Naive B cell (primary cell): ENCODE measurements around the gene PPP1R15A. TPM values are rescaled to one million over a fixed set of nuclear protein-coding genes. Genes with fewer than 3 reads are reported as not detected.
A peak's percentile ranks its signal among the peaks of the same experiment; 100 is the strongest.
"Not testable (repeated sequence)": the region's sequence is repeated elsewhere in the genome, so short reads cannot be mapped to it uniquely, and the experiment has no call there.

Source experiments
- ATAC-seq, 2 donors: fragments of 150-1000 bp; cut with Tn5 transposase; 2 replicates each; pipeline ENCODE4 v1.10.0; 2021; ENCODE audit warnings: low read depth in 2 of 2, mild to moderate bottlenecking in 2 of 2, moderate library complexity in 2 of 2
- DNase-seq: peaks from one replicate; pipeline ENCODE4 v3.0.0; 2022
- H3K27ac Mint-ChIP-seq, 6 donors: one replicate each; pipeline ENCODE4 v1.8.0; 2020 to 2022; ENCODE audit warnings: mild to moderate bottlenecking in 6 of 6, mixed read lengths in 6 of 6, moderate library complexity in 5 of 6, inconsistent platforms in 2 of 6
- H3K27me3 Mint-ChIP-seq, 3 donors: one replicate each; pipeline ENCODE4 v1.8.0; 2021 to 2022; ENCODE audit warnings: mixed read lengths in 3 of 3, mild to moderate bottlenecking in 1 of 3
- H3K36me3 Mint-ChIP-seq, 2 donors: one replicate each; pipeline ENCODE4 v1.8.0; 2020 to 2022; ENCODE audit warnings: mixed read lengths in 2 of 2, inconsistent platforms in 1 of 2, mild to moderate bottlenecking in 1 of 2
- H3K4me1 Mint-ChIP-seq, 3 donors: one replicate each; pipeline ENCODE4 v1.8.0; 2020 to 2022; ENCODE audit warnings: mixed read lengths in 3 of 3, inconsistent platforms in 1 of 3, mild to moderate bottlenecking in 1 of 3, moderate library complexity in 1 of 3
- H3K4me3 Mint-ChIP-seq, 8 donors: one replicate each; pipeline ENCODE4 v1.8.0; 2020 to 2022; ENCODE audit warnings: mild to moderate bottlenecking in 8 of 8, mixed read lengths in 8 of 8, moderate library complexity in 8 of 8, inconsistent platforms in 2 of 8
- H3K9me3 Mint-ChIP-seq, 7 donors: one replicate each; pipeline ENCODE4 v1.8.0; 2020 to 2022; ENCODE audit warnings: mixed read lengths in 7 of 7, mild to moderate bottlenecking in 5 of 7, inconsistent platforms in 2 of 7, moderate library complexity in 1 of 7
- polyA plus RNA-seq, 6 donors: library from polyadenylated mRNA; unstranded; fragments of 300-500 nt; fragmentation: Illumina TruSeq; gene quantifications; one replicate each; pipeline ENCODE4 v1.2.3, GENCODE V29; 2021; ENCODE audit warnings: low read depth in 6 of 6

Gene PPP1R15A
- polyA plus RNA-seq, 6 donors from 2014 or later, result 98.9 to 436 (median 172) TPM

GRCh38 chr19:48899781-48900476 is 27.7 kb downstream of the PPP1R15A start, which contains the start of gene NUCB1:
NUCB1 (plus strand) TSS chr19:48900312; CDS start chr19:48900797, 485 bp downstream.
- ATAC-seq, result peak; percentile 98 to 99
- Mint-ChIP-seq H3K4me1 (peaks cover 30 to 50% (median 50%) of the 10 kb centered on the region in 3 donors), H3K4me3 (peak within 1 kb of the TSS; percentile 92 to 100 (median 98)), H3K9me3 (no peaks in the 10 kb centered on the region), H3K27me3 (peaks cover 1 to 33% (median 12%) of the 10 kb centered on the region in 3 donors), H3K27ac (peak within 1 kb of the TSS; percentile 81 to 98 (median 92)), H3K36me3 (no peaks in the 10 kb centered on the region)
- peak; percentile 96 for DNase-seq

GRCh38 chr19:48900477-48901406 is 28.5 kb downstream of the PPP1R15A start:
- DNase-seq (no peak), ATAC-seq (no peak)
- no peaks in the 10 kb centered on the region for H3K9me3 Mint-ChIP-seq
- H3K36me3 Mint-ChIP-seq, result no peaks in the 10 kb centered on the region
- H3K4me1 Mint-ChIP-seq, result peaks cover 30 to 45% (median 41%) of the 10 kb centered on the region in 3 donors
- peaks cover 0 to 25% (median 8%) of the 10 kb centered on the region in 3 donors for H3K27me3 Mint-ChIP-seq
- H3K4me3 Mint-ChIP-seq, result peak overlapping the region; percentile 92 to 100 (median 98)
- H3K27ac Mint-ChIP-seq, result peak overlapping the region; percentile 81 to 98 (median 92)

- not testable (repeated sequence) for H3K27me3 Mint-ChIP-seq, H3K27ac Mint-ChIP-seq, DNase-seq, H3K36me3 Mint-ChIP-seq, H3K9me3 Mint-ChIP-seq, ATAC-seq
- Mint-ChIP-seq H3K4me1 (peaks cover 23 to 31% (median 30%) of the 10 kb centered on the region in 3 donors), H3K4me3 (peak overlapping the region in 4 of 8 donors; percentile 52 to 92 (median 64))
Observed at GRCh38 chr19:48902291-48902690, 30.1 kb downstream of the PPP1R15A start.

- H3K36me3 Mint-ChIP-seq, result not testable (repeated sequence)
Observed at GRCh38 chr19:48903788-48904187, 31.6 kb downstream of the PPP1R15A start.

GRCh38 chr19:48905664-48906063 is 33.4 kb downstream of the PPP1R15A start:
- Mint-ChIP-seq H3K27me3 (no peaks in the 10 kb centered on the region), H3K27ac (no peak overlapping the region), H3K4me3 (peak overlapping the region in 1 of 8 donors; percentile 66), H3K36me3 (peaks cover 0 to 6% of the 10 kb centered on the region in 2 donors), H3K9me3 (no peaks in the 10 kb centered on the region), H3K4me1 (peaks cover 19 to 29% (median 20%) of the 10 kb centered on the region in 3 donors)
- DNase-seq, result no peak
- no peak for ATAC-seq

More at GRCh38 chr19:48903788-48904187, 31.6 kb downstream of the PPP1R15A start:
- H3K9me3 Mint-ChIP-seq, H3K27ac Mint-ChIP-seq, DNase-seq, ATAC-seq, H3K4me3 Mint-ChIP-seq, H3K27me3 Mint-ChIP-seq: not testable (repeated sequence)
- peaks cover 23 to 33% (median 30%) of the 10 kb centered on the region in 3 donors for H3K4me1 Mint-ChIP-seq

GRCh38 chr19:48906324-48906723 is 34.1 kb downstream of the PPP1R15A start:
- Mint-ChIP-seq H3K36me3 (peaks cover 0 to 6% of the 10 kb centered on the region in 2 donors), H3K27me3 (no peaks in the 10 kb centered on the region), H3K4me1 (peaks cover 13 to 22% (median 19%) of the 10 kb centered on the region in 3 donors), H3K4me3 (no peak overlapping the region), H3K9me3 (no peaks in the 10 kb centered on the region), H3K27ac (no peak overlapping the region)
- DNase-seq, result no peak
- ATAC-seq, result no peak

- H3K4me3 Mint-ChIP-seq, result no peak overlapping the region
- H3K27me3 Mint-ChIP-seq, result no peaks in the 10 kb centered on the region
- peaks cover 1 to 13% (median 11%) of the 10 kb centered on the region in 3 donors for H3K4me1 Mint-ChIP-seq
- H3K36me3 Mint-ChIP-seq, result peaks cover 6 to 8% of the 10 kb centered on the region in 2 donors
- ATAC-seq (no peak), DNase-seq (no peak)
- no peaks in the 10 kb centered on the region for H3K9me3 Mint-ChIP-seq
- H3K27ac Mint-ChIP-seq, result no peak overlapping the region
Observed at GRCh38 chr19:48907671-48908070, 35.5 kb downstream of the PPP1R15A start.

GRCh38 chr19:48909424-48910077 is 37.3 kb downstream of the PPP1R15A start:
- H3K27me3 Mint-ChIP-seq, ATAC-seq: not testable (repeated sequence)
- peak overlapping the region in 1 of 8 donors; percentile 3 for H3K4me3 Mint-ChIP-seq

GRCh38 chr19:48910803-48911202 is 38.6 kb downstream of the PPP1R15A start:
- ATAC-seq (no peak), DNase-seq (no peak)
- peaks cover 0 to 9% (median 4%) of the 10 kb centered on the region in 3 donors for H3K4me1 Mint-ChIP-seq
- H3K4me3 Mint-ChIP-seq, result no peak overlapping the region
- peak overlapping the region in 1 of 6 donors; percentile 67 for H3K27ac Mint-ChIP-seq
- no peaks in the 10 kb centered on the region for H3K27me3 Mint-ChIP-seq
- peaks cover 19 to 20% of the 10 kb centered on the region in 2 donors for H3K36me3 Mint-ChIP-seq
- H3K9me3 Mint-ChIP-seq, result no peaks in the 10 kb centered on the region

More at GRCh38 chr19:48909424-48910077, 37.3 kb downstream of the PPP1R15A start:
- not testable (repeated sequence) for DNase-seq, H3K9me3 Mint-ChIP-seq, H3K27ac Mint-ChIP-seq, H3K4me1 Mint-ChIP-seq
- H3K36me3 Mint-ChIP-seq, result peaks cover 16 to 18% of the 10 kb centered on the region in 2 donors

GRCh38 chr19:48913114-48913889 is 41.1 kb downstream of the PPP1R15A start:
- DNase-seq (peak; percentile 37), ATAC-seq (peak; percentile 47 to 52)
- H3K27ac Mint-ChIP-seq, result peak overlapping the region in 1 of 6 donors; percentile 56
- H3K27me3 Mint-ChIP-seq, result no peaks in the 10 kb centered on the region
- H3K4me3 Mint-ChIP-seq, result no peak overlapping the region
- peaks cover 23 to 25% of the 10 kb centered on the region in 2 donors for H3K36me3 Mint-ChIP-seq
- peaks cover 8 to 18% (median 10%) of the 10 kb centered on the region in 3 donors for H3K4me1 Mint-ChIP-seq
- H3K9me3 Mint-ChIP-seq, result no peaks in the 10 kb centered on the region

- no peak for ATAC-seq
- Mint-ChIP-seq H3K27ac (peak overlapping the region in 1 of 6 donors; percentile 10), H3K4me1 (peaks cover 10 to 20% (median 11%) of the 10 kb centered on the region in 3 donors), H3K36me3 (peaks cover 23 to 31% of the 10 kb centered on the region in 2 donors), H3K27me3 (no peaks in the 10 kb centered on the region), H3K9me3 (no peaks in the 10 kb centered on the region), H3K4me3 (no peak overlapping the region)
- no peak for DNase-seq
Observed at GRCh38 chr19:48914181-48914580, 42.0 kb downstream of the PPP1R15A start.

- no peak for DNase-seq
- Mint-ChIP-seq H3K27ac (peak overlapping the region in 1 of 6 donors; percentile 37), H3K36me3 (peaks cover 23 to 31% of the 10 kb centered on the region in 2 donors), H3K4me1 (peaks cover 6 to 14% (median 11%) of the 10 kb centered on the region in 3 donors), H3K27me3 (no peaks in the 10 kb centered on the region), H3K9me3 (no peaks in the 10 kb centered on the region), H3K4me3 (no peak overlapping the region)
- no peak for ATAC-seq
Observed at GRCh38 chr19:48915757-48916156, 43.5 kb downstream of the PPP1R15A start.
